ENCODE results near the gene GPRIN2.
A peak's percentile ranks its signal among the peaks of the same experiment; 100 is the strongest.
"Not testable (repeated sequence)": the region's sequence is repeated elsewhere in the genome, so short reads cannot be mapped to it uniquely, and the experiment has no call there.

GPRIN2 gene

GRCh38 chr10:46518028-46518725 is 38.3 kb downstream of the GPRIN2 start:
- DNase-seq (ENCODE audit: low read depth, low spot score): no peak
- Histone ChIP-seq H3K36me3 (ENCODE audit: insufficient read depth, insufficient read length, low read length) (no peaks in the 10 kb centered on the region), H3K9ac (ENCODE audit: insufficient read length, low read depth) (no peak overlapping the region), H3K27me3 (ENCODE audit: insufficient read depth, insufficient read length) (no peaks in the 10 kb centered on the region), H3K4me3 (ENCODE audit: insufficient read length, low read depth) (no peak overlapping the region), H3K9me3 (ENCODE audit: insufficient read depth, low read length) (no peaks in the 10 kb centered on the region), H3K4me1 (ENCODE audit: insufficient read depth, insufficient read length) (no peaks in the 10 kb centered on the region)
- no peak for TF ChIP-seq YY1 (IDR thresholded peaks at IDR 0.05; ENCODE audit: insufficient read depth, insufficient read length)
- TF ChIP-seq SUZ12 (IDR thresholded peaks at IDR 0.05; ENCODE audit: extremely low read depth, insufficient read depth, insufficient read length): no peak
- no peak for TF ChIP-seq ZNF274 (IDR thresholded peaks at IDR 0.05; ENCODE audit: low read depth, low read length)

GRCh38 chr10:46517541-46517940 is 38.9 kb downstream of the GPRIN2 start:
- H3K9ac ChIP-seq (ENCODE audit: insufficient read length, low read depth): no peak overlapping the region
- no peaks in the 10 kb centered on the region for H3K4me1 ChIP-seq (ENCODE audit: insufficient read depth, insufficient read length)
- DNase-seq (ENCODE audit: low read depth, low spot score): no peak
- no peaks in the 10 kb centered on the region for H3K27me3 ChIP-seq (ENCODE audit: insufficient read depth, insufficient read length)
- no peak for TF ChIP-seq YY1 (IDR thresholded peaks at IDR 0.05; ENCODE audit: insufficient read depth, insufficient read length)
- H3K9me3 ChIP-seq (ENCODE audit: insufficient read depth, low read length): no peaks in the 10 kb centered on the region
- no peak overlapping the region for H3K4me3 ChIP-seq (ENCODE audit: insufficient read length, low read depth)
- no peaks in the 10 kb centered on the region for H3K36me3 ChIP-seq (ENCODE audit: insufficient read depth, insufficient read length, low read length)

- DNase-seq (ENCODE audit: low read depth, low spot score): no peak
- no peaks in the 10 kb centered on the region for H3K4me1 ChIP-seq (ENCODE audit: insufficient read depth, insufficient read length)
- H3K27me3 ChIP-seq (ENCODE audit: insufficient read depth, insufficient read length): no peaks in the 10 kb centered on the region
- H3K9ac ChIP-seq (ENCODE audit: insufficient read length, low read depth): no peak overlapping the region
- H3K9me3 ChIP-seq (ENCODE audit: insufficient read depth, low read length): no peaks in the 10 kb centered on the region
- TF ChIP-seq YY1 (IDR thresholded peaks at IDR 0.05; ENCODE audit: insufficient read depth, insufficient read length): peak; percentile 15
- no peak for TF ChIP-seq ZNF274 (IDR thresholded peaks at IDR 0.05; ENCODE audit: low read depth, low read length)
- no peaks in the 10 kb centered on the region for H3K36me3 ChIP-seq (ENCODE audit: insufficient read depth, insufficient read length, low read length)
- no peak overlapping the region for H3K4me3 ChIP-seq (ENCODE audit: insufficient read length, low read depth)
Measured at GRCh38 chr10:46516660-46517416, 39.6 kb downstream of the GPRIN2 start.

- no peaks in the 10 kb centered on the region for H3K9me3 ChIP-seq (ENCODE audit: insufficient read depth, low read length)
- no peak overlapping the region for H3K4me3 ChIP-seq (ENCODE audit: insufficient read length, low read depth)
- no peak for DNase-seq (ENCODE audit: low read depth, low spot score)
- no peaks in the 10 kb centered on the region for H3K27me3 ChIP-seq (ENCODE audit: insufficient read depth, insufficient read length)
- no peak for TF ChIP-seq ZNF274 (IDR thresholded peaks at IDR 0.05; ENCODE audit: low read depth, low read length)
- no peak for TF ChIP-seq YY1 (IDR thresholded peaks at IDR 0.05; ENCODE audit: insufficient read depth, insufficient read length)
- TF ChIP-seq SUZ12 (IDR thresholded peaks at IDR 0.05; ENCODE audit: extremely low read depth, insufficient read depth, insufficient read length): no peak
- H3K36me3 ChIP-seq (ENCODE audit: insufficient read depth, insufficient read length, low read length): no peaks in the 10 kb centered on the region
- no peaks in the 10 kb centered on the region for H3K4me1 ChIP-seq (ENCODE audit: insufficient read depth, insufficient read length)
- no peak overlapping the region for H3K9ac ChIP-seq (ENCODE audit: insufficient read length, low read depth)
Measured at GRCh38 chr10:46515793-46516192, 40.7 kb downstream of the GPRIN2 start.

GRCh38 chr10:46515366-46515765 is 41.1 kb downstream of the GPRIN2 start:
- H3K9me3 ChIP-seq (ENCODE audit: insufficient read depth, low read length): no peaks in the 10 kb centered on the region
- no peak overlapping the region for H3K4me3 ChIP-seq (ENCODE audit: insufficient read length, low read depth)
- no peak for TF ChIP-seq YY1 (IDR thresholded peaks at IDR 0.05; ENCODE audit: insufficient read depth, insufficient read length)
- no peak for TF ChIP-seq SUZ12 (IDR thresholded peaks at IDR 0.05; ENCODE audit: extremely low read depth, insufficient read depth, insufficient read length)
- TF ChIP-seq ZNF274 (IDR thresholded peaks at IDR 0.05; ENCODE audit: low read depth, low read length): no peak
- H3K9ac ChIP-seq (ENCODE audit: insufficient read length, low read depth): no peak overlapping the region
- no peak for DNase-seq (ENCODE audit: low read depth, low spot score)
- H3K27me3 ChIP-seq (ENCODE audit: insufficient read depth, insufficient read length): no peaks in the 10 kb centered on the region
- H3K4me1 ChIP-seq (ENCODE audit: insufficient read depth, insufficient read length): no peaks in the 10 kb centered on the region
- H3K36me3 ChIP-seq (ENCODE audit: insufficient read depth, insufficient read length, low read length): no peaks in the 10 kb centered on the region

- TF ChIP-seq YY1 (IDR thresholded peaks at IDR 0.05; ENCODE audit: insufficient read depth, insufficient read length): no peak
- no peak for TF ChIP-seq SUZ12 (IDR thresholded peaks at IDR 0.05; ENCODE audit: extremely low read depth, insufficient read depth, insufficient read length)
- TF ChIP-seq ZNF274 (IDR thresholded peaks at IDR 0.05; ENCODE audit: low read depth, low read length): no peak
- Histone ChIP-seq H3K9me3 (ENCODE audit: insufficient read depth, low read length) (no peaks in the 10 kb centered on the region), H3K9ac (ENCODE audit: insufficient read length, low read depth) (no peak overlapping the region), H3K27me3 (ENCODE audit: insufficient read depth, insufficient read length) (no peaks in the 10 kb centered on the region), H3K4me1 (ENCODE audit: insufficient read depth, insufficient read length) (no peaks in the 10 kb centered on the region), H3K4me3 (ENCODE audit: insufficient read length, low read depth) (no peak overlapping the region), H3K36me3 (ENCODE audit: insufficient read depth, insufficient read length, low read length) (no peaks in the 10 kb centered on the region)
- no peak for DNase-seq (ENCODE audit: low read depth, low spot score)
Measured at GRCh38 chr10:46514899-46515298, 41.6 kb downstream of the GPRIN2 start.

GRCh38 chr10:46514431-46514861 is 42.0 kb downstream of the GPRIN2 start:
- no peak for TF ChIP-seq ZNF274 (IDR thresholded peaks at IDR 0.05; ENCODE audit: low read depth, low read length)
- no peak for TF ChIP-seq SUZ12 (IDR thresholded peaks at IDR 0.05; ENCODE audit: extremely low read depth, insufficient read depth, insufficient read length)
- TF ChIP-seq YY1 (IDR thresholded peaks at IDR 0.05; ENCODE audit: insufficient read depth, insufficient read length): no peak
- H3K9ac ChIP-seq (ENCODE audit: insufficient read length, low read depth): no peak overlapping the region
- H3K36me3 ChIP-seq (ENCODE audit: insufficient read depth, insufficient read length, low read length): no peaks in the 10 kb centered on the region
- H3K27me3 ChIP-seq (ENCODE audit: insufficient read depth, insufficient read length): no peaks in the 10 kb centered on the region
- H3K4me1 ChIP-seq (ENCODE audit: insufficient read depth, insufficient read length): no peaks in the 10 kb centered on the region
- no peak for DNase-seq (ENCODE audit: low read depth, low spot score)
- no peaks in the 10 kb centered on the region for H3K9me3 ChIP-seq (ENCODE audit: insufficient read depth, low read length)
- no peak overlapping the region for H3K4me3 ChIP-seq (ENCODE audit: insufficient read length, low read depth)

- DNase-seq (ENCODE audit: low read depth, low spot score); H3K27me3 ChIP-seq (ENCODE audit: insufficient read depth, insufficient read length); H3K4me1 ChIP-seq (ENCODE audit: insufficient read depth, insufficient read length); H3K9ac ChIP-seq (ENCODE audit: insufficient read length, low read depth); H3K36me3 ChIP-seq (ENCODE audit: insufficient read depth, insufficient read length, low read length); H3K9me3 ChIP-seq (ENCODE audit: insufficient read depth, low read length); H3K4me3 ChIP-seq (ENCODE audit: insufficient read length, low read depth): not testable (repeated sequence)
Measured at GRCh38 chr10:46513333-46513732, 43.1 kb downstream of the GPRIN2 start.

- H3K36me3 ChIP-seq (ENCODE audit: insufficient read depth, insufficient read length, low read length); H3K9ac ChIP-seq (ENCODE audit: insufficient read length, low read depth); H3K4me1 ChIP-seq (ENCODE audit: insufficient read depth, insufficient read length); DNase-seq (ENCODE audit: low read depth, low spot score); H3K27me3 ChIP-seq (ENCODE audit: insufficient read depth, insufficient read length); H3K4me3 ChIP-seq (ENCODE audit: insufficient read length, low read depth); H3K9me3 ChIP-seq (ENCODE audit: insufficient read depth, low read length): not testable (repeated sequence)
Measured at GRCh38 chr10:46512725-46513124, 43.7 kb downstream of the GPRIN2 start.

GRCh38 chr10:46512002-46512401 is 44.5 kb downstream of the GPRIN2 start:
- not testable (repeated sequence) for H3K4me1 ChIP-seq (ENCODE audit: insufficient read depth, insufficient read length); H3K36me3 ChIP-seq (ENCODE audit: insufficient read depth, insufficient read length, low read length); DNase-seq (ENCODE audit: low read depth, low spot score); H3K4me3 ChIP-seq (ENCODE audit: insufficient read length, low read depth); H3K9ac ChIP-seq (ENCODE audit: insufficient read length, low read depth); H3K9me3 ChIP-seq (ENCODE audit: insufficient read depth, low read length); H3K27me3 ChIP-seq (ENCODE audit: insufficient read depth, insufficient read length)

All from NT2/D1 (cell line).